HepG2 (cell line): Measurements from ENCODE around the gene STRBP. TPM values are rescaled to one million over a fixed set of nuclear protein-coding genes. Genes with fewer than 3 reads are reported as not detected.

Source experiments
- ATAC-seq: fragments of 200-7000 bp; cut with Tn5 transposase; 3 replicates; pipeline ENCODE4 v1.9.1; 2020; ENCODE audit warnings: mild to moderate bottlenecking, moderate library complexity
- BruUV-seq: library from RNA; stranded (reverse); fragments of 400-500 nt; replicated peaks from 2 replicates; lab custom pipeline; 2021; lab: Mats Ljungman, UMichigan
- CTCF ChIA-PET: fragments of 300-600 bp; formaldehyde crosslinking; extraction: SDS; loops from one replicate; lab custom pipeline; 2021; ENCODE audit warnings: low total read pairs, inconsistent platforms, low intra/inter-chr PET ratio; lab: Yijun Ruan, JAX
- POLR2A ChIA-PET: fragments of 350-600 bp; sonication (Branson Sonifier 250); formaldehyde crosslinking; loops from one replicate; lab custom pipeline; 2020; ENCODE audit warnings: antibody characterized with exemption, inconsistent platforms; lab: Yijun Ruan, JAX
- DNase-seq: peaks from one replicate; pipeline ENCODE4 v3.0.0-alpha.2; 2015; ENCODE audit warnings: low spot score
- FAIRE-seq: peaks from 3 replicates; lab custom pipeline; 2011; peaks lifted over from hg19 to GRCh38; lab: Jason Lieb, UNC
- H2AFZ ChIP-seq: one replicate; pipeline ENCODE4 v1.6.1; 2011; ENCODE audit warnings: low read length, inconsistent platforms
- H3K27ac ChIP-seq: fragments of 300-600 bp; 3 replicates; pipeline ENCODE4 v1.8.0; 2011; ENCODE audit warnings: mixed run types, mild to moderate bottlenecking, mixed read lengths, low read length, inconsistent platforms; ENCODE audit not compliant: insufficient read depth; ENCODE audit errors: extremely low read length
- H3K27me3 ChIP-seq, 2 experiments: fragments of 200-600 bp in 1 of 2; 2 replicates in 1 of 2; 3 replicates in 1 of 2; pipeline versions ENCODE4 v1.6.0 to v1.8.0; 2011; ENCODE audit warnings: low read length in 2 of 2, mild to moderate bottlenecking in 2 of 2, moderate library complexity in 2 of 2, inconsistent platforms in 1 of 2; ENCODE audit not compliant: insufficient read depth in 2 of 2, control insufficient read depth in 1 of 2
- H3K36me3 ChIP-seq, 2 experiments: fragments of 200-600 bp in 1 of 2; replicated peaks in 1 of 2; 2 replicates in 1 of 2; 3 replicates in 1 of 2; pipeline versions ENCODE4 v1.5.1 to v1.8.0; 2011; ENCODE audit warnings: low read length in 2 of 2, inconsistent platforms in 1 of 2; ENCODE audit not compliant: insufficient read depth in 2 of 2, control insufficient read depth in 1 of 2
- H3K4me1 ChIP-seq: 2 replicates; pipeline ENCODE4 v1.5.1; 2012; ENCODE audit warnings: low read length, inconsistent platforms; ENCODE audit not compliant: insufficient read depth
- H3K4me2 ChIP-seq: 2 replicates; pipeline ENCODE4 v1.6.0; 2011; ENCODE audit warnings: low read depth, low read length, inconsistent platforms
- H3K4me3 ChIP-seq, 3 experiments: fragments of 200-600 bp in 1 of 3; sonication (generic), shearing (Covaris generic) in 1 of 3; replicated peaks in 1 of 3; 2 replicates each; pipeline ENCODE4 v1.5.1; 2011 to 2016; ENCODE audit warnings: low read length in 3 of 3, inconsistent platforms in 2 of 3, low read depth in 2 of 3, mild to moderate bottlenecking in 2 of 3, control low read depth in 1 of 3, mixed read lengths in 1 of 3; ENCODE audit not compliant: insufficient read depth in 1 of 3
- H3K79me2 ChIP-seq: one replicate; pipeline ENCODE4 v1.6.1; 2011; ENCODE audit warnings: low read length, inconsistent platforms; ENCODE audit not compliant: insufficient read depth
- H3K9ac ChIP-seq: 2 replicates; pipeline ENCODE4 v1.6.0; 2011; ENCODE audit warnings: mild to moderate bottlenecking, low read depth, low read length, inconsistent platforms; ENCODE audit not compliant: insufficient read depth
- H3K9me3 ChIP-seq: 2 replicates; pipeline ENCODE4 v1.5.1; 2012; ENCODE audit warnings: mild to moderate bottlenecking, low read length
- H4K20me1 ChIP-seq: 2 replicates; pipeline ENCODE4 v1.6.0; 2011; ENCODE audit warnings: inconsistent platforms, mild to moderate bottlenecking, low read length, moderate library complexity; ENCODE audit not compliant: insufficient read depth
- ATRX ChIP-seq: sonication (generic); formaldehyde crosslinking; IDR thresholded peaks from 2 replicates; pipeline ENCODE4 v1.4.0; 2020; ENCODE audit warnings: missing genetic modification reagents, borderline replicate concordance
- BCLAF1 ChIP-seq: fragments of 450-650 bp; IDR thresholded peaks from 2 replicates; pipeline ENCODE4 v1.6.1; 2017; ENCODE audit warnings: mild to moderate bottlenecking
- CCAR2 ChIP-seq: fragments of 200-400 bp; formaldehyde crosslinking; optimal IDR thresholded peaks from 2 replicates; pipeline ENCODE3; 2018; ENCODE audit warnings: low read depth, mild to moderate bottlenecking, low read length, moderate library complexity
- ETV5 ChIP-seq: IDR thresholded peaks from 2 replicates; pipeline ENCODE4 v1.6.1; 2018; ENCODE audit warnings: missing biosample characterization, missing genetic modification reagents, inconsistent platforms, borderline replicate concordance
- HDAC2 ChIP-seq: sonication (generic); formaldehyde crosslinking; IDR thresholded peaks from 2 replicates; pipeline ENCODE4 v1.4.0; 2020; ENCODE audit warnings: missing genetic modification reagents
- HNRNPK ChIP-seq: fragments of 200-400 bp; formaldehyde crosslinking; IDR thresholded peaks from 2 replicates; pipeline ENCODE4 v1.6.1; 2018; ENCODE audit warnings: low read length, low read depth, moderate library complexity, mild to moderate bottlenecking; ENCODE audit not compliant: poor library complexity, severe bottlenecking
- IRX3 ChIP-seq: sonication (generic); formaldehyde crosslinking; IDR thresholded peaks from 2 replicates; pipeline ENCODE4 v1.8.1; 2023; ENCODE audit warnings: mild to moderate bottlenecking, low read depth, missing genetic modification reagents, borderline replicate concordance
- MAFF ChIP-seq: IDR thresholded peaks from 2 replicates; pipeline ENCODE4 v1.6.1; 2011; ENCODE audit warnings: low read depth, low read length, improper control_type of control experiment
- MIXL1 ChIP-seq: IDR thresholded peaks from 2 replicates; pipeline ENCODE4 v1.6.1; 2016
- NFE2L2 ChIP-seq: fragments of 150-350 bp; IDR thresholded peaks from 2 replicates; pipeline ENCODE4 v1.6.1; 2014; ENCODE audit warnings: low read length
- PCBP2 ChIP-seq: fragments of 200-400 bp; formaldehyde crosslinking; optimal IDR thresholded peaks from 2 replicates; pipeline ENCODE3; 2018; ENCODE audit warnings: low read length, low read depth; ENCODE audit not compliant: poor library complexity, severe bottlenecking
- POLR2G ChIP-seq: fragments of 200-400 bp; formaldehyde crosslinking; IDR thresholded peaks from 2 replicates; pipeline ENCODE4 v1.6.1; 2018; ENCODE audit warnings: mild to moderate bottlenecking, low read depth, low read length, moderate library complexity
- RAD51 ChIP-seq: fragments of 450-650 bp; IDR thresholded peaks from 2 replicates; pipeline ENCODE4 v1.6.1; 2016; ENCODE audit warnings: borderline replicate concordance
- RORA ChIP-seq: sonication (generic); formaldehyde crosslinking; IDR thresholded peaks from 2 replicates; pipeline ENCODE4 v1.5.0; 2020; ENCODE audit warnings: mild to moderate bottlenecking, missing genetic modification reagents, moderate library complexity
- SALL1 ChIP-seq: sonication (generic); formaldehyde crosslinking; IDR thresholded peaks from 2 replicates; pipeline ENCODE4 v1.8.0; 2022; ENCODE audit warnings: mild to moderate bottlenecking, missing genetic modification reagents
- SOX6 ChIP-seq, 2 experiments: fragments of 450-650 bp in 1 of 2; sonication (generic) in 1 of 2; formaldehyde crosslinking in 1 of 2; IDR thresholded peaks; 2 replicates each; pipeline versions ENCODE4 v1.4.0 to v1.6.1; 2017 to 2020; ENCODE audit warnings: antibody characterized with exemption in 1 of 2, mild to moderate bottlenecking in 1 of 2, missing genetic modification reagents in 1 of 2
- XBP1 ChIP-seq: sonication (generic); formaldehyde crosslinking; IDR thresholded peaks from 2 replicates; pipeline ENCODE4 v1.5.0; 2020; ENCODE audit warnings: missing genetic modification reagents
- ZBTB21 ChIP-seq: sonication (generic); formaldehyde crosslinking; IDR thresholded peaks from 2 replicates; pipeline ENCODE4 v1.4.0; 2020; ENCODE audit warnings: missing genetic modification reagents
- ZMYM3 ChIP-seq: sonication (generic); formaldehyde crosslinking; IDR thresholded peaks from 2 replicates; pipeline ENCODE4 v1.5.1; 2020; ENCODE audit warnings: mild to moderate bottlenecking, missing genetic modification reagents
- ZNF12 ChIP-seq: sonication (generic); formaldehyde crosslinking; IDR thresholded peaks from 2 replicates; pipeline ENCODE4 v1.5.0; 2020; ENCODE audit warnings: missing genetic modification reagents
- ZNF629 ChIP-seq: sonication (generic); formaldehyde crosslinking; conservative IDR thresholded peaks from 2 replicates; pipeline ENCODE4 v1.5.0; 2020; ENCODE audit warnings: missing genetic modification reagents
- ZNF737 ChIP-seq: sonication (generic); formaldehyde crosslinking; IDR thresholded peaks from 2 replicates; pipeline ENCODE4 v1.5.0; 2020; ENCODE audit warnings: missing genetic modification reagents, mild to moderate bottlenecking, borderline replicate concordance
- ZSCAN30 ChIP-seq: sonication (generic); formaldehyde crosslinking; IDR thresholded peaks from 2 replicates; pipeline ENCODE4 v1.5.0; 2020; ENCODE audit warnings: mild to moderate bottlenecking, missing genetic modification reagents
- WGBS: methylation state at CpG from one replicate; pipeline ENCODE4 v1.1.6; 2017; ENCODE audit warnings: low lambda C conversion rate; 5-methylcytosine and 5-hydroxymethylcytosine counted together
- in situ Hi-C: cut with HindIII; loops from 2 replicates; pipeline ENCODE4 v1.10.0; 2017; ENCODE audit warnings: low pct_unique_long_range_greater_than_20kb; ENCODE audit not compliant: extremely low pct_ligation_motif_present
- intact Hi-C: fragments of 100-400 bp; cut with micrococcal nuclease; formaldehyde crosslinking; loops from one replicate; pipeline ENCODE4 v1.10.0; 2022; ENCODE audit not compliant: unreplicated experiment
- polyA plus RNA-seq, 8 experiments: library from polyadenylated mRNA; depleted of rRNA in 3 of 8; stranded (reverse) in 7 of 8; unstranded in 1 of 8; fragments of >200 nt; fragmentation: Illumina TruSeq in 4 of 8; extraction: Trizol in 4 of 8; gene quantifications; 2 replicates each; pipeline versions ENCODE4 v1.2.1 to v1.2.3, GENCODE V29; 2011 to 2016; ENCODE audit warnings: low read depth in 4 of 8, missing spikeins in 1 of 8, mixed read lengths in 1 of 8; ENCODE audit not compliant: insufficient read depth in 1 of 8
- total RNA-seq, 5 experiments: library from RNA; depleted of rRNA; stranded (reverse); fragments of >200 nt; fragmentation: Illumina TruSeq; extraction: Trizol; gene quantifications; 2 replicates each; pipeline ENCODE4 v1.2.3, GENCODE V29; 2016; ENCODE audit warnings: low read depth in 1 of 5

Gene STRBP
- total and polyA plus RNA-seq, 2 of the 13 experiments (the other 11 are each of a cell fraction or from before 2014, with no cell fraction given) = 14.5 to 38.5 TPM

- in situ Hi-C loops (no loop called here), intact Hi-C loops (no loop called here)
- no peak overlapping the region for H3K9ac ChIP-seq
- H3K4me3 ChIP-seq = no peak overlapping the region
- no peak for DNase-seq
- no peaks in the 10 kb centered on the region for H3K79me2 ChIP-seq
- POLR2A ChIA-PET = no interaction called here
- peaks cover 66% of the 10 kb centered on the region for H3K4me1 ChIP-seq
- no peaks in the 10 kb centered on the region for H4K20me1 ChIP-seq
- H2AFZ ChIP-seq = no peak overlapping the region
- no peaks in the 10 kb centered on the region for H3K36me3 ChIP-seq
- BruUV-seq = no TSS peak
- no peak overlapping the region for H3K4me2 ChIP-seq
- FAIRE-seq = no peak
- 81% methylated on average over 2 of the region's 4 CpGs for WGBS
- H3K27me3 ChIP-seq = no peaks in the 10 kb centered on the region
- H3K27ac ChIP-seq = no peak overlapping the region
- ATAC-seq = peak; percentile 24; the same call in 1 of the 3 replicates
- H3K9me3 ChIP-seq = no peaks in the 10 kb centered on the region
- CTCF ChIA-PET = no interaction called here
- TF ChIP-seq ETV5 = no peak
- no peak for TF ChIP-seq RAD51
- TF ChIP-seq ATRX (CRISPR knock-in tag) = no peak
- peak; percentile 99 for TF ChIP-seq ZNF12
- TF ChIP-seq ZSCAN30 (CRISPR knock-in tag) = no peak
- 0 out of 2 replicates have a peak, but pooled peaks have one; percentile 17 for TF ChIP-seq SALL1
- TF ChIP-seq BCLAF1 = no peak
- peak; percentile 38; the same call in 1 of the 2 replicates for TF ChIP-seq ZNF629 (CRISPR knock-in tag)
- TF ChIP-seq CCAR2 = no peak
- peak; percentile 31 for TF ChIP-seq PCBP2
- TF ChIP-seq HDAC2 (CRISPR knock-in tag) = no peak
- 0 out of 2 replicates have a peak, but pooled peaks have one; percentile 27 for TF ChIP-seq ZMYM3 (CRISPR knock-in tag)
- no peak for TF ChIP-seq RORA (CRISPR knock-in tag)
- no peak for TF ChIP-seq MIXL1 (CRISPR knock-in tag)
- TF ChIP-seq POLR2G = no peak
- no peak for TF ChIP-seq IRX3
- peak; percentile 34 for TF ChIP-seq HNRNPK
- no peak for TF ChIP-seq ZBTB21
- TF ChIP-seq ZNF737 (CRISPR knock-in tag) = no peak
- TF ChIP-seq XBP1 (CRISPR knock-in tag) = no peak
- 0 out of 2 replicates have a peak, but pooled peaks have one; percentile 9 for TF ChIP-seq MAFF
- TF ChIP-seq SOX6 (IDR thresholded peaks at IDR 0.05) = no peak
- TF ChIP-seq SOX6 (CRISPR knock-in tag; IDR thresholded peaks at IDR 0.05) = no peak
- peak; percentile 70; the same call in 1 of the 2 replicates for TF ChIP-seq NFE2L2
These were observed 44.0 kb upstream of the STRBP start for GRCh38 chr9:123312306-123312877.
